ENCODE results near the gene EIF4G3. TPM values are rescaled to one million over a fixed set of nuclear protein-coding genes. Genes with fewer than 3 reads are reported as not detected.
A peak's percentile ranks its signal among the peaks of the same experiment; 100 is the strongest.

Gene EIF4G3
- total RNA-seq, 1 experiment from 2014 or later, result 86.8 TPM

- BruUV-seq (replicated peaks), result no TSS peak
- peaks cover 17% of the 10 kb centered on the region for H3K4me1 ChIP-seq (ENCODE audit: insufficient read depth, low read length, poor library complexity, severe bottlenecking)
- peak overlapping the region; percentile 99 for H3K4me3 ChIP-seq (ENCODE audit: low read depth, low read length, poor library complexity, severe bottlenecking)
- CTCF ChIA-PET, result interaction anchor here (0.6 to 2.0 kb wide), 4 partner anchors 79 to 582 kb away, joined by 3 to 7 read pairs (median 5); no protein-coding TSS in a partner anchor
- DNase-seq (ENCODE audit: low spot score), result peak; percentile 96
- no peaks in the 10 kb centered on the region for H3K27me3 ChIP-seq (replicated peaks; ENCODE audit: insufficient read depth, low read depth, low read length, poor library complexity)
- H3K36me3 ChIP-seq (ENCODE audit: insufficient read depth, low read length, poor library complexity, severe bottlenecking), result peaks cover 5% of the 10 kb centered on the region
- H3K9me3 ChIP-seq (ENCODE audit: low read depth, low read length, poor library complexity, severe bottlenecking), result no peaks in the 10 kb centered on the region
- H3K27ac ChIP-seq (ENCODE audit: low read depth, low read length, poor library complexity, severe bottlenecking), result peak overlapping the region; percentile 98
- POLR2A ChIA-PET (ENCODE audit: low non-redundant PET), result interaction anchor here (0.5 to 0.9 kb wide), 7 partner anchors 26 to 1714 kb away, joined by 3 to 4 read pairs (median 4); no protein-coding TSS in a partner anchor
- intact Hi-C loops (cut with micrococcal nuclease; ENCODE audit: unreplicated experiment), result no loop called here
- TF ChIP-seq EZH2 (IDR thresholded peaks at IDR 0.05; ENCODE audit: borderline replicate concordance, low read depth, low read length, poor library complexity, severe bottlenecking), result no peak
- TF ChIP-seq CTCF (conservative IDR thresholded peaks at IDR 0.05; ENCODE audit: low read depth, low read length), result no peak
Measured at GRCh38 chr1:20786253-20787028, 390.3 kb downstream of the EIF4G3 start.

GRCh38 chr1:20785907-20786252 lies 390.8 kb downstream of the EIF4G3 start:
- POLR2A ChIA-PET (ENCODE audit: low non-redundant PET), result interaction anchor here (0.5 to 0.6 kb wide), 2 partner anchors 41 to 360 kb away, joined by 3 to 4 read pairs; no protein-coding TSS in a partner anchor
- BruUV-seq (replicated peaks), result no TSS peak

GRCh38 chr1:20775700-20776099 lies 401.0 kb downstream of the EIF4G3 start:
- CTCF ChIA-PET, result no interaction called here
- Histone ChIP-seq H3K4me3 (ENCODE audit: low read depth, low read length, poor library complexity, severe bottlenecking) (no peak overlapping the region), H3K4me1 (ENCODE audit: insufficient read depth, low read length, poor library complexity, severe bottlenecking) (no peaks in the 10 kb centered on the region), H3K36me3 (ENCODE audit: insufficient read depth, low read length, poor library complexity, severe bottlenecking) (peaks cover 96% of the 10 kb centered on the region), H3K9me3 (ENCODE audit: low read depth, low read length, poor library complexity, severe bottlenecking) (no peaks in the 10 kb centered on the region), H3K27me3 (replicated peaks; ENCODE audit: insufficient read depth, low read depth, low read length, poor library complexity) (no peaks in the 10 kb centered on the region), H3K27ac (ENCODE audit: low read depth, low read length, poor library complexity, severe bottlenecking) (no peak overlapping the region)
- no peak for DNase-seq (ENCODE audit: low spot score)
- BruUV-seq (replicated peaks), result no TSS peak
- POLR2A ChIA-PET (ENCODE audit: low non-redundant PET), result no interaction called here
- intact Hi-C loops (cut with micrococcal nuclease; ENCODE audit: unreplicated experiment), result loop anchor here (10.0 kb wide), 1 partner anchor 419 kb away; no protein-coding TSS in a partner anchor
- TF ChIP-seq EZH2 (IDR thresholded peaks at IDR 0.05; ENCODE audit: borderline replicate concordance, low read depth, low read length, poor library complexity, severe bottlenecking) (no peak), CTCF (conservative IDR thresholded peaks at IDR 0.05; ENCODE audit: low read depth, low read length) (no peak)

More at GRCh38 chr1:20785907-20786252, 390.8 kb downstream of the EIF4G3 start:
- DNase-seq (ENCODE audit: low spot score), result no peak
- CTCF ChIA-PET, result interaction anchor here (2.0 kb wide), 1 partner anchor 89 kb away, joined by 6 read pairs; no protein-coding TSS in a partner anchor
- peaks cover 17% of the 10 kb centered on the region for H3K4me1 ChIP-seq (ENCODE audit: insufficient read depth, low read length, poor library complexity, severe bottlenecking)
- H3K4me3 ChIP-seq (ENCODE audit: low read depth, low read length, poor library complexity, severe bottlenecking), result peak overlapping the region; percentile 99
- peaks cover 5% of the 10 kb centered on the region for H3K36me3 ChIP-seq (ENCODE audit: insufficient read depth, low read length, poor library complexity, severe bottlenecking)
- no peaks in the 10 kb centered on the region for H3K9me3 ChIP-seq (ENCODE audit: low read depth, low read length, poor library complexity, severe bottlenecking)
- H3K27ac ChIP-seq (ENCODE audit: low read depth, low read length, poor library complexity, severe bottlenecking), result peak overlapping the region; percentile 98
- TF ChIP-seq CTCF (conservative IDR thresholded peaks at IDR 0.05; ENCODE audit: low read depth, low read length) (no peak), EZH2 (IDR thresholded peaks at IDR 0.05; ENCODE audit: borderline replicate concordance, low read depth, low read length, poor library complexity, severe bottlenecking) (no peak)
- H3K27me3 ChIP-seq (replicated peaks; ENCODE audit: insufficient read depth, low read depth, low read length, poor library complexity), result no peaks in the 10 kb centered on the region
- intact Hi-C loops (cut with micrococcal nuclease; ENCODE audit: unreplicated experiment), result no loop called here

All from A673 (cell line).